Natural killer cell (primary cell): ENCODE measurements around the gene PHF21A. TPM values are rescaled to one million over a fixed set of nuclear protein-coding genes. Genes with fewer than 3 reads are reported as not detected.
"Not testable (repeated sequence)": the region's sequence is repeated elsewhere in the genome, so short reads cannot be mapped to it uniquely, and the experiment has no call there.

Source experiments
- ATAC-seq, 3 donors: fragments of 150-1000 bp in 2 of 3; fragments of 200-7000 bp in 1 of 3; cut with Tn5 transposase; 1 replicate in 1 of 3; 2 replicates in 2 of 3; pipeline ENCODE4 v1.10.0; 2021; ENCODE audit warnings: mild to moderate bottlenecking in 2 of 3, moderate library complexity in 2 of 3
- DNase-seq, 2 donors: peaks; one replicate each; pipeline versions ENCODE4 v3.0.0 to v3.0.0-alpha.2; 2013 to 2021; ENCODE audit warnings: mixed read lengths in 1 of 2
- H3K27ac ChIP-seq: one replicate; pipeline ENCODE4 v1.5.1; 2013; ENCODE audit warnings: mild to moderate bottlenecking, low read length
- H3K27me3 ChIP-seq: one replicate; pipeline ENCODE4 v1.6.1; 2013; ENCODE audit warnings: low read length; ENCODE audit not compliant: control insufficient read depth, insufficient read depth
- H3K36me3 ChIP-seq: one replicate; pipeline ENCODE4 v1.6.1; 2013; ENCODE audit warnings: low read length; ENCODE audit not compliant: control insufficient read depth, insufficient read depth
- H3K4me1 ChIP-seq: one replicate; pipeline ENCODE4 v1.6.1; 2013; ENCODE audit warnings: low read length; ENCODE audit not compliant: control insufficient read depth, insufficient read depth
- H3K4me3 ChIP-seq: one replicate; pipeline ENCODE4 v1.5.1; 2013; ENCODE audit warnings: low read length
- H3K9me3 ChIP-seq: one replicate; pipeline ENCODE4 v1.6.1; 2013; ENCODE audit warnings: low read length; ENCODE audit not compliant: control insufficient read depth, insufficient read depth
- H3K27ac Mint-ChIP-seq, 2 donors: one replicate each; pipeline ENCODE4 v1.8.0; 2022; ENCODE audit warnings: mild to moderate bottlenecking in 2 of 2, mixed read lengths in 2 of 2, moderate library complexity in 1 of 2
- H3K27me3 Mint-ChIP-seq, 2 donors: one replicate each; pipeline ENCODE4 v1.8.0; 2022; ENCODE audit warnings: low read depth in 2 of 2, mixed read lengths in 2 of 2
- H3K36me3 Mint-ChIP-seq: one replicate; pipeline ENCODE4 v1.8.0; 2022; ENCODE audit warnings: mixed read lengths
- H3K4me1 Mint-ChIP-seq, 2 donors: one replicate each; pipeline ENCODE4 v1.8.0; 2022; ENCODE audit warnings: mixed read lengths in 2 of 2
- H3K4me3 Mint-ChIP-seq: one replicate; pipeline ENCODE4 v1.8.0; 2022; ENCODE audit warnings: mild to moderate bottlenecking, moderate library complexity, mixed read lengths
- H3K9me3 Mint-ChIP-seq, 2 donors: one replicate each; pipeline ENCODE4 v1.8.0; 2022; ENCODE audit warnings: mixed read lengths in 2 of 2
- CTCF ChIP-seq: fragments of 200-600 bp; IDR thresholded peaks from one replicate; pipeline ENCODE4 v1.8.0; 2022; ENCODE audit warnings: antibody characterized with exemption
- WGBS: methylation state at CpG from one replicate; pipeline ENCODE4 v1.1.7; 2013; ENCODE audit warnings: missing lambda C conversion rate; ENCODE audit not compliant: insufficient coverage; 5-methylcytosine and 5-hydroxymethylcytosine counted together
- intact Hi-C: fragments of 100-400 bp; cut with micrococcal nuclease; formaldehyde crosslinking; loops from one replicate; pipeline ENCODE4 v1.14.2; 2022
- total RNA-seq, 4 donors: library from RNA; stranded (reverse); fragments of 120-200 nt in 1 of 4; gene quantifications; one replicate each; pipeline versions ENCODE4 v1.2.3 to v1.2.4, GENCODE V29; 2013 to 2022

The PHF21A gene
- total RNA-seq, 3 donors from 2014 or later (not counting 1 experiment from before 2014, with no cell fraction given), result 138 to 147 (median 139) TPM

GRCh38 chr11:45907911-45908370 lies 213.3 kb downstream of the PHF21A start:
- no peak for ATAC-seq
- H3K9me3 ChIP-seq, result no peaks in the 10 kb centered on the region
- Mint-ChIP-seq H3K36me3 (no peaks in the 10 kb centered on the region), H3K27ac (peak overlapping the region; percentile 48 to 89), H3K4me1 (peaks cover 5 to 15% of the 10 kb centered on the region in 2 donors), H3K27me3 (no peaks in the 10 kb centered on the region), H3K4me3 (no peak overlapping the region), H3K9me3 (no peaks in the 10 kb centered on the region)
- TF ChIP-seq CTCF, result no peak
- no peak overlapping the region for H3K27ac ChIP-seq
- 86% methylated on average over 8 of the region's 8 CpGs for WGBS
- H3K36me3 ChIP-seq, result peaks cover 27% of the 10 kb centered on the region
- no peak for DNase-seq
- no peak overlapping the region for H3K4me3 ChIP-seq
- peaks cover 18% of the 10 kb centered on the region for H3K4me1 ChIP-seq
- H3K27me3 ChIP-seq, result no peaks in the 10 kb centered on the region
- intact Hi-C loops, result no loop called here

- ATAC-seq (no peak), DNase-seq (no peak)
- Mint-ChIP-seq H3K36me3 (no peaks in the 10 kb centered on the region), H3K9me3 (no peaks in the 10 kb centered on the region), H3K4me1 (peaks cover 5 to 15% of the 10 kb centered on the region in 2 donors), H3K27ac (peak within 1 kb of the TSS; percentile 48 to 67), H3K4me3 (no peak within 1 kb of the TSS), H3K27me3 (no peaks in the 10 kb centered on the region)
- peaks cover 18% of the 10 kb centered on the region for H3K4me1 ChIP-seq
- TF ChIP-seq CTCF, result no peak
- intact Hi-C loops, result no loop called here
- WGBS, result 80% methylated on average over 18 of the region's 18 CpGs
- H3K4me3 ChIP-seq, result no peak within 1 kb of the TSS
- no peak within 1 kb of the TSS for H3K27ac ChIP-seq
- H3K9me3 ChIP-seq, result no peaks in the 10 kb centered on the region
- H3K27me3 ChIP-seq, result no peaks in the 10 kb centered on the region
- H3K36me3 ChIP-seq, result peaks cover 22% of the 10 kb centered on the region
Observed at GRCh38 chr11:45906965-45907611, 214.2 kb downstream of the PHF21A start, which contains the start of gene FREY1. FREY1 (minus strand) TSS chr11:45907271; CDS start chr11:45907245, 26 bp downstream.

GRCh38 chr11:45906096-45906682 lies 215.1 kb downstream of the PHF21A start:
- H3K36me3 Mint-ChIP-seq, result no peaks in the 10 kb centered on the region
- ATAC-seq (peak; percentile 63 to 83 (median 70)), DNase-seq (peak in 1 of 2 donors; percentile 39)
- no peaks in the 10 kb centered on the region for H3K9me3 Mint-ChIP-seq
- peaks cover 17% of the 10 kb centered on the region for H3K36me3 ChIP-seq
- no peaks in the 10 kb centered on the region for H3K9me3 ChIP-seq
- H3K27ac ChIP-seq, result no peak overlapping the region
- H3K4me1 Mint-ChIP-seq, result peaks cover 5 to 15% of the 10 kb centered on the region in 2 donors
- WGBS, result 61% methylated on average over 19 of the region's 19 CpGs
- intact Hi-C loops, result no loop called here
- H3K27me3 Mint-ChIP-seq, result no peaks in the 10 kb centered on the region
- H3K27me3 ChIP-seq, result no peaks in the 10 kb centered on the region
- H3K4me3 Mint-ChIP-seq, result no peak overlapping the region
- peak overlapping the region; percentile 46 to 67 for H3K27ac Mint-ChIP-seq
- no peak for TF ChIP-seq CTCF
- H3K4me1 ChIP-seq, result peaks cover 18% of the 10 kb centered on the region
- H3K4me3 ChIP-seq, result no peak overlapping the region

- H3K27me3 ChIP-seq, H3K36me3 Mint-ChIP-seq, intact Hi-C loops, H3K9me3 Mint-ChIP-seq, H3K4me3 Mint-ChIP-seq, H3K27ac Mint-ChIP-seq, H3K9me3 ChIP-seq, H3K27ac ChIP-seq, H3K27me3 Mint-ChIP-seq, DNase-seq, H3K4me3 ChIP-seq: not testable (repeated sequence)
- Histone ChIP-seq H3K36me3 (peaks cover 12% of the 10 kb centered on the region), H3K4me1 (peaks cover 20% of the 10 kb centered on the region)
- peaks cover 5 to 20% of the 10 kb centered on the region in 2 donors for H3K4me1 Mint-ChIP-seq
- WGBS, result 28% methylated on average over 5 of the region's 6 CpGs
- peak in 2 of 3 donors; percentile 10 to 12 for ATAC-seq
Observed at GRCh38 chr11:45905576-45905975, 215.7 kb downstream of the PHF21A start.
